HG02852 (cell line): Measurements from ENCODE around the gene TRAPPC4.
"Not testable (repeated sequence)": the region's sequence is repeated elsewhere in the genome, so short reads cannot be mapped to it uniquely, and the experiment has no call there.

Experiments
- ATAC-seq: cut with Tn5 transposase; IDR thresholded peaks from one replicate; pipeline ENCODE4 v1.9.1; 2021; ENCODE audit warnings: mild to moderate bottlenecking, moderate library complexity; ENCODE audit not compliant: unreplicated experiment

TRAPPC4 gene

GRCh38 chr11:119030329-119031047, 11.9 kb downstream of the TRAPPC4 start, which contains the start of gene SLC37A4:
SLC37A4 (minus strand) TSS chr11:119030877.
- ATAC-seq: peak; percentile 86

- no peak for ATAC-seq
Measured at GRCh38 chr11:119031912-119032280, 13.3 kb downstream of the TRAPPC4 start.

GRCh38 chr11:119033421-119033820, 14.9 kb downstream of the TRAPPC4 start:
- not testable (repeated sequence) for ATAC-seq

- ATAC-seq: no peak
Measured at GRCh38 chr11:119034813-119035212, 16.2 kb downstream of the TRAPPC4 start.

GRCh38 chr11:119038884-119039283, 20.3 kb downstream of the TRAPPC4 start:
- no peak for ATAC-seq

GRCh38 chr11:119039471-119039870, 20.9 kb downstream of the TRAPPC4 start:
- not testable (repeated sequence) for ATAC-seq

- no peak for ATAC-seq
Measured at GRCh38 chr11:119041821-119042514, 23.4 kb downstream of the TRAPPC4 start.

- no peak for ATAC-seq
Measured at GRCh38 chr11:119042927-119043326, 24.4 kb downstream of the TRAPPC4 start.

GRCh38 chr11:119044708-119045107, 26.1 kb downstream of the TRAPPC4 start:
- no peak for ATAC-seq

- ATAC-seq: no peak
Measured at GRCh38 chr11:119046489-119046888, 27.9 kb downstream of the TRAPPC4 start.

GRCh38 chr11:119047205-119047604, 28.6 kb downstream of the TRAPPC4 start:
- no peak for ATAC-seq

- no peak for ATAC-seq
Measured at GRCh38 chr11:119048644-119049043, 30.1 kb downstream of the TRAPPC4 start.

GRCh38 chr11:119049081-119049480, 30.5 kb downstream of the TRAPPC4 start:
- ATAC-seq: no peak

- ATAC-seq: peak; percentile 60
Measured at GRCh38 chr11:119051440-119052162, 33.0 kb downstream of the TRAPPC4 start.

GRCh38 chr11:119052163-119052814, 33.7 kb downstream of the TRAPPC4 start:
- ATAC-seq: no peak

- no peak for ATAC-seq
Measured at GRCh38 chr11:119054418-119054817, 35.9 kb downstream of the TRAPPC4 start.

- ATAC-seq: no peak
Measured at GRCh38 chr11:119055901-119056300, 37.3 kb downstream of the TRAPPC4 start.

- peak; percentile 12 for ATAC-seq
Measured at GRCh38 chr11:119056421-119056999, 37.9 kb downstream of the TRAPPC4 start.

GRCh38 chr11:119057000-119057769, 38.6 kb downstream of the TRAPPC4 start, which contains the start of gene HYOU1:
HYOU1 (minus strand) TSS chr11:119057205; CDS start chr11:119056160, 1,045 bp downstream.
- ATAC-seq: peak; percentile 93

GRCh38 chr11:119059128-119059527, 40.6 kb downstream of the TRAPPC4 start:
- ATAC-seq: not testable (repeated sequence)
